H1 (cell line): ENCODE measurements around the gene CHD8. TPM values are rescaled to one million over a fixed set of nuclear protein-coding genes. Genes with fewer than 3 reads are reported as not detected.

Experiments
- CHD2 ChIP-seq: IDR thresholded peaks from 2 replicates; pipeline ENCODE4 v1.6.1; 2012; ENCODE audit warnings: low read length, improper control_type of control experiment
- CTBP2 ChIP-seq: IDR thresholded peaks from 2 replicates; pipeline ENCODE4 v1.7.0; 2011; ENCODE audit warnings: borderline replicate concordance, mild to moderate bottlenecking, moderate library complexity, mixed read lengths, low read length; ENCODE audit not compliant: insufficient read depth, insufficient read length
- FOSL1 ChIP-seq: IDR thresholded peaks from 2 replicates; pipeline ENCODE4 v1.6.1; 2011; ENCODE audit warnings: mild to moderate bottlenecking, low read depth, low read length, moderate library complexity; ENCODE audit not compliant: insufficient read depth
- HDAC2 ChIP-seq, 2 experiments: fragments of 300-600 bp in 1 of 2; sonication (generic) in 1 of 2; IDR thresholded peaks; 2 replicates each; pipeline ENCODE4 v1.6.1; 2011 to 2012; ENCODE audit warnings: low read depth in 2 of 2, low read length in 2 of 2, mild to moderate bottlenecking in 2 of 2, moderate library complexity in 2 of 2, borderline replicate concordance in 1 of 2, inconsistent platforms in 1 of 2
- KDM4A ChIP-seq: IDR thresholded peaks from one replicate; pipeline ENCODE4 v1.7.1; 2012; ENCODE audit warnings: low read depth, mild to moderate bottlenecking, moderate library complexity, low read length, inconsistent platforms; ENCODE audit not compliant: severe bottlenecking
- KDM5A ChIP-seq: fragments of 200-600 bp; IDR thresholded peaks from 2 replicates; pipeline ENCODE4 v1.7.1; 2012; ENCODE audit warnings: mild to moderate bottlenecking, low read length, inconsistent platforms, mixed read lengths
- NRF1 ChIP-seq: IDR thresholded peaks from 2 replicates; pipeline ENCODE4 v1.6.1; 2011; ENCODE audit warnings: mild to moderate bottlenecking, low read depth, low read length, improper control_type of control experiment
- POU5F1 ChIP-seq: IDR thresholded peaks from 2 replicates; pipeline ENCODE4 v1.6.1; 2011; ENCODE audit warnings: low read depth, mild to moderate bottlenecking, low read length, moderate library complexity
- TAF7 ChIP-seq: optimal IDR thresholded peaks from 2 replicates; pipeline ENCODE3; 2011; ENCODE audit warnings: low read depth, mild to moderate bottlenecking, inconsistent platforms, low read length, moderate library complexity, borderline replicate concordance
- polyA plus RNA-seq, 7 experiments: library from polyadenylated mRNA; depleted of rRNA in 3 of 7; stranded (reverse) in 5 of 7; unstranded in 2 of 7; fragments of >200 nt in 5 of 7; fragments of 200-250 nt in 2 of 7; gene quantifications; 1 replicate in 5 of 7; 2 replicates in 1 of 7; 4 replicates in 1 of 7; pipeline versions ENCODE4 v1.2.1 to v1.2.3, GENCODE V29; 2011 to 2013; ENCODE audit warnings: missing spikeins in 2 of 7, mixed read lengths in 2 of 7
- total RNA-seq: library from RNA; stranded (reverse); fragmentation: NEBNext Ultra II Directional; extraction: Animal tissue kit (Norgen Biotek cat#: 25700); gene quantifications from 2 replicates; pipeline ENCODE4 v1.2.1, GENCODE V29; 2021

Gene CHD8
- total and polyA plus RNA-seq, 2 of the 8 experiments (the other 6 are each of a cell fraction or from before 2014, with no cell fraction given): 88.3 to 140 TPM

- no peak for TF ChIP-seq HDAC2 (IDR thresholded peaks at IDR 0.05; ENCODE audit: borderline replicate concordance in 1 of 2, low read depth in 2 of 2, low read length in 2 of 2)
- no peak for TF ChIP-seq KDM5A
- no peak for TF ChIP-seq POU5F1
- no peak for TF ChIP-seq FOSL1
- no peak for TF ChIP-seq TAF7
- no peak for TF ChIP-seq CHD2
- TF ChIP-seq KDM4A: no peak
- no peak for TF ChIP-seq CTBP2
- TF ChIP-seq NRF1: no peak
Measured at GRCh38 chr14:21494902-21495762, 39.2 kb upstream of the CHD8 start (continued).
